GM12878 (cell line): ENCODE data around the gene PTPN18. TPM values are rescaled to one million over a fixed set of nuclear protein-coding genes. Genes with fewer than 3 reads are reported as not detected.
A peak's percentile ranks its signal among the peaks of the same experiment; 100 is the strongest.

Experiments
- ATAC-seq: fragments of 200-7000 bp; cut with Tn5 transposase; 3 replicates; pipeline ENCODE4 v1.9.1; 2020; ENCODE audit warnings: mild to moderate bottlenecking, moderate library complexity
- BruUV-seq: library from RNA; stranded (reverse); fragments of 400-500 nt; replicated peaks from 2 replicates; lab custom pipeline; 2021; lab: Mats Ljungman, UMichigan
- CTCF ChIA-PET: fragments of 300-600 bp; sonication (Branson Sonifier 250); formaldehyde crosslinking; extraction: SDS; loops from one replicate; lab custom pipeline; 2021; ENCODE audit warnings: inconsistent platforms; lab: Yijun Ruan, JAX
- POLR2A ChIA-PET: fragments of 350-600 bp; formaldehyde crosslinking; extraction: SDS; loops from one replicate; lab custom pipeline; 2021; ENCODE audit warnings: inconsistent platforms; lab: Charles Lee
- RAD21 ChIA-PET: fragments of 300-600 bp; sonication (Branson Sonifier 250); formaldehyde crosslinking; loops from one replicate; lab custom pipeline; 2023; ENCODE audit warnings: antibody characterized with exemption; ENCODE audit not compliant: unreplicated experiment; lab: Charles Lee
- SMC1A ChIA-PET: fragments of 300-600 bp; sonication (Branson Sonifier 250); formaldehyde crosslinking; loops from one replicate; lab custom pipeline; 2023; ENCODE audit not compliant: unreplicated experiment, uncharacterized antibody; lab: Charles Lee
- DNase-seq: peaks from one replicate; pipeline ENCODE4 v3.0.0-alpha.2; 2011; ENCODE audit warnings: low read depth, low spot score
- FAIRE-seq: peaks from 3 replicates; lab custom pipeline; 2011; peaks lifted over from hg19 to GRCh38; lab: Jason Lieb, UNC
- H2AFZ ChIP-seq: 2 replicates; pipeline ENCODE4 v1.6.0; 2011; ENCODE audit warnings: low read depth, low read length, control low read depth; ENCODE audit not compliant: control insufficient read depth
- H3K27ac ChIP-seq: 2 replicates; pipeline ENCODE4 v1.5.1; 2011; ENCODE audit warnings: control low read depth; ENCODE audit not compliant: control insufficient read depth, insufficient read depth
- H3K27me3 ChIP-seq, 2 experiments: replicated peaks in 1 of 2; 2 replicates each; pipeline versions ENCODE4 v1.6.0 to v1.6.1; 2011; ENCODE audit warnings: low read length in 1 of 2; ENCODE audit not compliant: control insufficient read depth in 2 of 2, insufficient read depth in 2 of 2
- H3K36me3 ChIP-seq, 2 experiments: 2 replicates each; pipeline ENCODE4 v1.5.1; 2011; ENCODE audit warnings: low read length in 1 of 2; ENCODE audit not compliant: control insufficient read depth in 2 of 2, insufficient read depth in 2 of 2
- H3K4me1 ChIP-seq: 2 replicates; pipeline ENCODE4 v1.6.1; 2011; ENCODE audit warnings: mild to moderate bottlenecking, low read length, moderate library complexity, mixed read lengths; ENCODE audit not compliant: control insufficient read depth, insufficient read depth
- H3K4me2 ChIP-seq: 2 replicates; pipeline ENCODE4 v1.6.0; 2011; ENCODE audit warnings: control low read depth; ENCODE audit not compliant: control insufficient read depth, insufficient read depth
- H3K4me3 ChIP-seq: fragments of 200-600 bp; sonication (generic); 2 replicates; pipeline ENCODE4 v1.5.1; 2016
- H3K79me2 ChIP-seq: 2 replicates; pipeline ENCODE4 v1.6.0; 2011; ENCODE audit warnings: low read length; ENCODE audit not compliant: control insufficient read depth, insufficient read depth
- H3K9ac ChIP-seq: 2 replicates; pipeline ENCODE4 v1.8.0; 2011; ENCODE audit warnings: low read length, control low read depth, mixed read lengths; ENCODE audit not compliant: control insufficient read depth, insufficient read depth
- H3K9me3 ChIP-seq: replicated peaks from 3 replicates; pipeline ENCODE4 v1.5.1; 2011; ENCODE audit warnings: mild to moderate bottlenecking, low read length; ENCODE audit not compliant: control insufficient read depth, insufficient read depth
- H4K20me1 ChIP-seq: 2 replicates; pipeline ENCODE4 v1.6.0; 2011; ENCODE audit not compliant: control insufficient read depth, insufficient read depth
- ATF7 ChIP-seq: fragments of 450-650 bp; IDR thresholded peaks from 2 replicates; pipeline ENCODE4 v1.6.1; 2016; ENCODE audit warnings: low read depth, mild to moderate bottlenecking
- CREB1 ChIP-seq: IDR thresholded peaks from 2 replicates; pipeline ENCODE4 v1.6.1; 2012; ENCODE audit warnings: low read depth, mild to moderate bottlenecking, inconsistent platforms
- IRF3 ChIP-seq: fragments of 450-650 bp; IDR thresholded peaks from 2 replicates; pipeline ENCODE4 v1.6.1; 2014; ENCODE audit warnings: mild to moderate bottlenecking
- JUND ChIP-seq: IDR thresholded peaks from 2 replicates; pipeline ENCODE4 v1.6.1; 2012; ENCODE audit warnings: low read depth, mild to moderate bottlenecking, low read length, improper control_type of control experiment, moderate library complexity
- KLF5 ChIP-seq: fragments of 450-650 bp; IDR thresholded peaks from 2 replicates; pipeline ENCODE4 v1.6.1; 2014; ENCODE audit warnings: mild to moderate bottlenecking; ENCODE audit not compliant: partially characterized antibody
- MEF2A ChIP-seq: IDR thresholded peaks from 2 replicates; pipeline ENCODE4 v1.6.1; 2011; ENCODE audit warnings: low read depth, mild to moderate bottlenecking, low read length, moderate library complexity; ENCODE audit not compliant: insufficient read depth
- PAX5 ChIP-seq: IDR thresholded peaks from 2 replicates; pipeline ENCODE4 v1.6.1; 2011; ENCODE audit warnings: low read depth, low read length, borderline replicate concordance
- POLR2A ChIP-seq: IDR thresholded peaks from 2 replicates; pipeline ENCODE4 v1.6.1; 2011; ENCODE audit warnings: low read depth, mild to moderate bottlenecking, low read length
- POLR2AphosphoS2 ChIP-seq: IDR thresholded peaks from 2 replicates; pipeline ENCODE4 v1.6.1; 2011; ENCODE audit warnings: low read depth, mild to moderate bottlenecking, low read length, improper control_type of control experiment, moderate library complexity
- POLR2AphosphoS5 ChIP-seq: IDR thresholded peaks from 2 replicates; pipeline ENCODE4 v1.6.1; 2011; ENCODE audit warnings: mild to moderate bottlenecking, low read length, inconsistent platforms
- POU2F2 ChIP-seq: IDR thresholded peaks from 3 replicates; pipeline ENCODE4 v1.6.1; 2011; ENCODE audit warnings: low read depth, mild to moderate bottlenecking, low read length, borderline replicate concordance
- RAD51 ChIP-seq: fragments of 450-650 bp; IDR thresholded peaks from 2 replicates; pipeline ENCODE4 v1.6.1; 2016; ENCODE audit warnings: moderate library complexity, mild to moderate bottlenecking, inconsistent platforms
- RBBP5 ChIP-seq: fragments of 200-600 bp; sonication (generic); conservative IDR thresholded peaks from 2 replicates; pipeline ENCODE4 v1.6.1; 2016
- RUNX3 ChIP-seq: IDR thresholded peaks from 2 replicates; pipeline ENCODE4 v1.6.1; 2012; ENCODE audit warnings: low read length, inconsistent platforms
- STAT1 ChIP-seq: fragments of 450-650 bp; conservative IDR thresholded peaks from 2 replicates; pipeline ENCODE4 v1.6.1; 2014; ENCODE audit warnings: antibody characterized with exemption, mild to moderate bottlenecking
- TCF12 ChIP-seq: IDR thresholded peaks from 2 replicates; pipeline ENCODE4 v1.6.1; 2011; ENCODE audit warnings: low read depth, mild to moderate bottlenecking, low read length
- YY1 ChIP-seq: IDR thresholded peaks from 2 replicates; pipeline ENCODE4 v1.6.1; 2011; ENCODE audit warnings: low read depth, mild to moderate bottlenecking, low read length
- ZNF207 ChIP-seq: fragments of 450-650 bp; IDR thresholded peaks from 2 replicates; pipeline ENCODE4 v1.6.1; 2014; ENCODE audit warnings: antibody characterized with exemption, mild to moderate bottlenecking, borderline replicate concordance
- ZNF384 ChIP-seq: IDR thresholded peaks from 2 replicates; pipeline ENCODE4 v1.6.1; 2012; ENCODE audit warnings: low read depth, mild to moderate bottlenecking, low read length, improper control_type of control experiment, borderline replicate concordance
- ZSCAN29 ChIP-seq: fragments of 450-650 bp; IDR thresholded peaks from 2 replicates; pipeline ENCODE4 v1.6.1; 2017; ENCODE audit warnings: mild to moderate bottlenecking, moderate library complexity
- WGBS: methylation state at CpG from one replicate; pipeline ENCODE4 v1.1.6; 2016; ENCODE audit warnings: low lambda C conversion rate; ENCODE audit not compliant: insufficient replicate concordance, insufficient coverage; ENCODE audit errors: missing lambda C conversion rate; 5-methylcytosine and 5-hydroxymethylcytosine counted together
- in situ Hi-C: fragments of 300-500 bp; cut with MboI; formaldehyde crosslinking; loops from 9 replicates; pipeline ENCODE4 v1.14.3; 2018; ENCODE audit warnings: mixed read lengths
- intact Hi-C: fragments of 100-400 bp; cut with micrococcal nuclease; formaldehyde crosslinking; loops from one replicate; pipeline ENCODE4 v1.14.2; 2022; ENCODE audit not compliant: unreplicated experiment
- polyA plus RNA-seq, 11 experiments: library from polyadenylated mRNA; depleted of rRNA in 4 of 11; unstranded in 6 of 11; stranded (reverse) in 5 of 11; fragments of >200 nt; fragmentation: Nextera tagmentation in 4 of 11; fragmentation: Illumina TruSeq in 1 of 11; extraction: Ambion mirVana in 4 of 11; extraction: Trizol in 1 of 11; gene quantifications; 1 replicate in 1 of 11; 2 replicates in 10 of 11; pipeline versions ENCODE4 v1.2.1 to v1.2.3, GENCODE V29; 2011 to 2016; ENCODE audit warnings: inconsistent platforms in 2 of 11, missing spikeins in 2 of 11, low read depth in 1 of 11
- total RNA-seq, 4 experiments: library from RNA; depleted of rRNA in 3 of 4; stranded (reverse); fragments of >200 nt in 3 of 4; fragmentation: Illumina TruSeq in 1 of 4; extraction: Trizol in 1 of 4; gene quantifications; 2 replicates each; pipeline versions ENCODE4 v1.2.1 to v1.2.3, GENCODE V29; 2013 to 2021

Gene PTPN18
- total and polyA plus RNA-seq, 10 of the 15 experiments (the other 5 are each of a cell fraction or from before 2014, with no cell fraction given): 14.8 to 89.9 (median 43.4) TPM

GRCh38 chr2:130336877-130337734, 18.8 kb upstream of the PTPN18 start:
- 46% methylated on average over 29 of the region's 29 CpGs for WGBS
- H3K9ac ChIP-seq: no peak overlapping the region
- POLR2A ChIA-PET: interaction anchor here (0.5 to 0.6 kb wide), 2 partner anchors 14 to 40 kb away, joined by 4 to 7 read pairs; no protein-coding TSS in a partner anchor
- H3K79me2 ChIP-seq: no peaks in the 10 kb centered on the region
- no peaks in the 10 kb centered on the region for H3K27me3 ChIP-seq
- CTCF ChIA-PET: interaction anchor here (0.6 to 9.8 kb wide), 5 partner anchors 36 to 1336 kb away, joined by 3 to 74 read pairs (median 4); partner anchors contain the start of genes MZT2B and SMPD4
- RAD21 ChIA-PET: interaction anchor here (1.9 kb wide), 1 partner anchor 36 kb away, joined by 7 read pairs; no protein-coding TSS in a partner anchor
- peak; percentile 27 for FAIRE-seq
- peak; percentile 79 for DNase-seq
- H3K9me3 ChIP-seq: no peaks in the 10 kb centered on the region; the same call in 2 of the 3 replicates
- peak; percentile 66 for ATAC-seq
- intact Hi-C loops: loop anchor here (1.0 to 10.0 kb wide), 4 partner anchors 312 to 1808 kb away; no protein-coding TSS in a partner anchor
- in situ Hi-C loops: loop anchor here (5.0 to 25.0 kb wide), 4 partner anchors 155 to 1475 kb away; partner anchors contain the start of genes MZT2B and SMPD4
- H3K4me1 ChIP-seq: 0 out of 2 replicates have a peak, but pooled peaks cover 6% of the 10 kb centered on the region
- no peak overlapping the region; the same call in 1 of the 2 replicates for H2AFZ ChIP-seq
- H4K20me1 ChIP-seq: no peaks in the 10 kb centered on the region
- peaks cover 0 to 1% of the 10 kb centered on the region in 2 experiments; a peak in 2 of 4 replicates for H3K36me3 ChIP-seq
- BruUV-seq: no TSS peak
- no peak overlapping the region for H3K27ac ChIP-seq
- SMC1A ChIA-PET: interaction anchor here (0.7 to 1.4 kb wide), 4 partner anchors 14 to 40 kb away, joined by 3 to 8 read pairs (median 4); no protein-coding TSS in a partner anchor
- H3K4me3 ChIP-seq: no peak overlapping the region
- peak overlapping the region; percentile 56 for H3K4me2 ChIP-seq
- peak; percentile 47; the same call in 1 of the 2 replicates for TF ChIP-seq ZSCAN29
- TF ChIP-seq MEF2A: no peak
- TF ChIP-seq RUNX3: peak; percentile 81
- TF ChIP-seq RAD51: no peak
- 0 out of 2 replicates have a peak, but pooled peaks have one; percentile 14 for TF ChIP-seq PAX5
- TF ChIP-seq ZNF207: peak; percentile 40; the same call in 1 of the 2 replicates
- peak; percentile 75; the same call in 1 of the 2 replicates for TF ChIP-seq POLR2AphosphoS2
- peak; percentile 54; the same call in 1 of the 2 replicates for TF ChIP-seq YY1
- TF ChIP-seq KLF5: no peak
- TF ChIP-seq JUND: no peak
- 0 out of 2 replicates have a peak, but pooled peaks have one; percentile 21 for TF ChIP-seq CREB1
- no peak for TF ChIP-seq RBBP5
- TF ChIP-seq IRF3: peak; percentile 53; the same call in 1 of the 2 replicates
- 0 out of 3 replicates have a peak, but pooled peaks have one; percentile 44 for TF ChIP-seq POU2F2
- TF ChIP-seq STAT1: 0 out of 2 replicates have a peak, but pooled peaks have one; percentile 67
- 0 out of 2 replicates have a peak, but pooled peaks have one; percentile 43 for TF ChIP-seq ZNF384
- 0 out of 2 replicates have a peak, but pooled peaks have one; percentile 7 for TF ChIP-seq POLR2AphosphoS5
- TF ChIP-seq POLR2A: peak; percentile 84
- TF ChIP-seq TCF12: no peak
- peak; percentile 90 for TF ChIP-seq ATF7
